Kidney (tissue), 22 donors: Measurements from ENCODE around the gene RXYLT1. TPM values are rescaled to one million over a fixed set of nuclear protein-coding genes. Genes with fewer than 3 reads are reported as not detected.
"Not testable (repeated sequence)": the region's sequence is repeated elsewhere in the genome, so short reads cannot be mapped to it uniquely, and the experiment has no call there.

Experiments used
- DNase-seq, 5 donors: peaks; one replicate each; pipeline ENCODE4 v3.0.0-alpha.2; 2013 to 2020
- FAIRE-seq: peaks from 2 replicates; lab custom pipeline; 2012; peaks lifted over from hg19 to GRCh38; lab: Jason Lieb, UNC
- H3K27ac ChIP-seq, 2 donors: one replicate each; pipeline ENCODE4 v1.7.0; 2013; ENCODE audit warnings: low read depth in 2 of 2, low read length in 2 of 2, inconsistent platforms in 1 of 2
- H3K27me3 ChIP-seq: one replicate; pipeline ENCODE4 v1.7.1; 2013; ENCODE audit warnings: low read length, inconsistent platforms; ENCODE audit not compliant: control insufficient read depth, insufficient read depth
- H3K36me3 ChIP-seq, 3 donors: one replicate each; pipeline versions ENCODE4 v1.7.0 to v1.7.1; 2013; ENCODE audit warnings: low read length in 3 of 3, control low read depth in 1 of 3, inconsistent platforms in 1 of 3; ENCODE audit not compliant: insufficient read depth in 3 of 3, control insufficient read depth in 2 of 3
- H3K4me1 ChIP-seq, 3 donors: one replicate each; pipeline versions ENCODE4 v1.7.0 to v1.7.1; 2013; ENCODE audit warnings: low read length in 3 of 3, inconsistent platforms in 1 of 3, low read depth in 1 of 3; ENCODE audit not compliant: control insufficient read depth in 2 of 3, insufficient read depth in 2 of 3
- H3K4me3 ChIP-seq, 3 donors: one replicate each; pipeline versions ENCODE4 v1.7.0 to v1.8.1; 2013; ENCODE audit warnings: low read length in 3 of 3, control low read depth in 1 of 3, inconsistent platforms in 1 of 3
- H3K9ac ChIP-seq, 3 donors: one replicate each; pipeline versions ENCODE4 v1.7.0 to v1.7.1; 2013; ENCODE audit warnings: low read length in 3 of 3, control low read depth in 1 of 3, inconsistent platforms in 1 of 3
- H3K9me3 ChIP-seq, 3 donors: one replicate each; pipeline versions ENCODE4 v1.7.0 to v1.7.1; 2013; ENCODE audit warnings: low read length in 3 of 3, control low read depth in 1 of 3, inconsistent platforms in 1 of 3; ENCODE audit not compliant: control insufficient read depth in 2 of 3, insufficient read depth in 1 of 3
- CTCF ChIP-seq: IDR thresholded peaks from 3 replicates; pipeline ENCODE4 v1.5.1; 2012; ENCODE audit warnings: mild to moderate bottlenecking, moderate library complexity, borderline replicate concordance; ENCODE audit not compliant: insufficient read depth; ENCODE audit errors: extremely low read depth
- intact Hi-C: fragments of 100-400 bp; cut with DNase I; formaldehyde crosslinking; loops from one replicate; pipeline ENCODE4 v1.11.1; 2022
- long read RNA-seq, 10 donors: library from polyadenylated mRNA in 1 of 10; unstranded in 1 of 10; transcript quantifications; one replicate each; pipeline ENCODE4 v2.0.0 and lab custom pipeline, GENCODE V29; 2021 to 2026
- polyA plus RNA-seq: library from polyadenylated mRNA; stranded (reverse); fragments of 350-450 nt; fragmentation: Illumina TruSeq; extraction: RNeasy Lipid Tissue Mini Kit (QIAGEN cat#74804); gene quantifications from one replicate; pipeline ENCODE4 v1.2.3, GENCODE V29; 2014; ENCODE audit warnings: low read depth, low replicate concordance; ENCODE audit not compliant: insufficient read depth
- total RNA-seq: library from RNA; stranded (reverse); fragmentation: NEBNext Ultra II Directional; extraction: Animal tissue kit (Norgen Biotek cat#: 25700); gene quantifications from one replicate; pipeline ENCODE4 v1.2.1, GENCODE V29; 2021
- donor health status: control.
- donor health status: control.
- donor health status: control.
- donor health status: control.
- donor health status: control.
- donor health status: DM: yes; HTN: yes; CAD: no.
- donor health status: Normal renal cell carcinoma (clear cell type).

RXYLT1 gene
- 17.5 TPM for total RNA-seq
- 15.9 TPM for polyA plus RNA-seq
- long read RNA-seq, donor 1, full-length matches to known transcripts, result 16 of 16 reads
- long read RNA-seq, donor 1, partial matches to known transcripts, result 0 of 16 reads
- long read RNA-seq, donor 1, other reads (novel, unspliced or antisense), result 0 of 16 reads
- long read RNA-seq, donor 2, full-length matches to known transcripts, result 14 of 14 reads
- long read RNA-seq, donor 2, partial matches to known transcripts, result 0 of 14 reads
- long read RNA-seq, donor 2, other reads (novel, unspliced or antisense), result 0 of 14 reads
- long read RNA-seq, donor 3, full-length matches to known transcripts, result 19 of 25 reads
- long read RNA-seq, donor 3, partial matches to known transcripts, result 6 of 25 reads
- long read RNA-seq, donor 3, other reads (novel, unspliced or antisense), result 0 of 25 reads
- long read RNA-seq, donor 4, full-length matches to known transcripts, result 7 of 7 reads
- long read RNA-seq, donor 4, partial matches to known transcripts, result 0 of 7 reads
- long read RNA-seq, donor 4, other reads (novel, unspliced or antisense), result 0 of 7 reads
- long read RNA-seq, donor 5, partial matches to known transcripts, result 0 of 1 reads
- long read RNA-seq, donor 5, other reads (novel, unspliced or antisense), result 0 of 1 reads
- long read RNA-seq, donor 6, full-length matches to known transcripts, result 22 of 22 reads
- long read RNA-seq, donor 6, partial matches to known transcripts, result 0 of 22 reads
- long read RNA-seq, donor 6, other reads (novel, unspliced or antisense), result 0 of 22 reads
- long read RNA-seq, donor 7, full-length matches to known transcripts, result 15 of 18 reads
- long read RNA-seq, donor 7, partial matches to known transcripts, result 1 of 18 reads
- long read RNA-seq, donor 7, other reads (novel, unspliced or antisense), result 2 of 18 reads
- long read RNA-seq, donor 8, full-length matches to known transcripts, result 13 of 13 reads
- long read RNA-seq, donor 8, partial matches to known transcripts, result 0 of 13 reads
- long read RNA-seq, donor 8, other reads (novel, unspliced or antisense), result 0 of 13 reads
- long read RNA-seq, donor 9, full-length matches to known transcripts, result 9 of 9 reads
- long read RNA-seq, donor 9, partial matches to known transcripts, result 0 of 9 reads
- long read RNA-seq, donor 9, other reads (novel, unspliced or antisense), result 0 of 9 reads
- long read RNA-seq, donor 10, full-length matches to known transcripts, result 13 of 19 reads
- long read RNA-seq, donor 10, partial matches to known transcripts, result 6 of 19 reads
- long read RNA-seq, donor 10, other reads (novel, unspliced or antisense), result 0 of 19 reads

- Histone ChIP-seq H3K27ac (peak within 1 kb of the TSS; percentile 85 to 90), H3K9me3 (no peaks in the 10 kb centered on the region), H3K9ac (peak within 1 kb of the TSS; percentile 74 to 94 (median 76)), H3K4me1 (peaks cover 2 to 5% (median 2%) of the 10 kb centered on the region in 3 donors), H3K27me3 (no peaks in the 10 kb centered on the region), H3K4me3 (peak within 1 kb of the TSS; percentile 83 to 92 (median 89)), H3K36me3 (peaks cover 0 to 5% (median 0%) of the 10 kb centered on the region in 3 donors)
- DNase-seq, result peak; percentile 90 to 96 (median 94)
- intact Hi-C loops, result no loop called here
- no peak for FAIRE-seq
- no peak for TF ChIP-seq CTCF
These were observed at the start of gene RXYLT1 for GRCh38 chr12:63779498-63780481. TSS of gene RXYLT1 (plus strand) at chr12:63779909. CDS start at chr12:63779961, 52 bp downstream.

GRCh38 chr12:63732779-63733178 lies 46.9 kb upstream of the RXYLT1 start:
- H3K36me3 ChIP-seq, intact Hi-C loops, H3K4me3 ChIP-seq, H3K4me1 ChIP-seq, DNase-seq, H3K9me3 ChIP-seq, H3K27ac ChIP-seq, FAIRE-seq, H3K27me3 ChIP-seq, H3K9ac ChIP-seq: not testable (repeated sequence)

- H3K4me3 ChIP-seq, intact Hi-C loops, H3K27ac ChIP-seq, H3K27me3 ChIP-seq, FAIRE-seq, H3K9ac ChIP-seq, DNase-seq, H3K36me3 ChIP-seq, H3K4me1 ChIP-seq, H3K9me3 ChIP-seq: not testable (repeated sequence)
These were observed 46.1 kb upstream of the RXYLT1 start for GRCh38 chr12:63733585-63733984.

- H3K9ac ChIP-seq, DNase-seq, H3K4me3 ChIP-seq, H3K4me1 ChIP-seq, intact Hi-C loops, FAIRE-seq, H3K27me3 ChIP-seq, H3K9me3 ChIP-seq, H3K27ac ChIP-seq, H3K36me3 ChIP-seq: not testable (repeated sequence)
These were observed 39.2 kb upstream of the RXYLT1 start for GRCh38 chr12:63740551-63740950.

- H3K9ac ChIP-seq, intact Hi-C loops, H3K27me3 ChIP-seq, H3K27ac ChIP-seq, H3K9me3 ChIP-seq, H3K4me1 ChIP-seq, H3K36me3 ChIP-seq, H3K4me3 ChIP-seq, FAIRE-seq, DNase-seq: not testable (repeated sequence)
These were observed 38.3 kb upstream of the RXYLT1 start for GRCh38 chr12:63741431-63741830.

GRCh38 chr12:63744110-63744509 lies 35.6 kb upstream of the RXYLT1 start:
- FAIRE-seq, H3K4me3 ChIP-seq, H3K9me3 ChIP-seq, DNase-seq, intact Hi-C loops, H3K9ac ChIP-seq, H3K27ac ChIP-seq, H3K36me3 ChIP-seq, H3K27me3 ChIP-seq, H3K4me1 ChIP-seq: not testable (repeated sequence)
